ENCODE results near the gene MSL2.
"Not testable (repeated sequence)": the region's sequence is repeated elsewhere in the genome, so short reads cannot be mapped to it uniquely, and the experiment has no call there.

The MSL2 gene

DNA sequence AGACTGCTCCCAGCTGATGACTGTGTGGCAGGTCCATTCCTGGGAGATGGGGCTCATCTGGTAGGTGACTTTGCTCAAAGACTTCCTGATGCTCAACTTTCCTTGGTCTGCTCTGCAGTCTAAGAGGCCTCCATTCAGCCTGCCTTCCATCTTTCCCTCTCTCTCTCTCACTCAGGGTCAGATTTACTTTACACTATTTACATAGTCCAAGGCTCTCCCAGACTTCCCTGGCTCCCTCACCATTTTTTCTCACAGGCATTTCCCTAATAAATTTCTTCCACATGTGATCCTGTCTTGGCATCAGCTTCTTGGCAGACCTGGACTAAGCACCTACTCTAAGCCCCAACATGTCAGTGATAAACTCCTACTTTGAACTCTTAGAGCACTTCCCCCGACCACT is 41.0 kb upstream of the MSL2 start:
- no peak overlapping the region for H3K4me3 ChIP-seq (IDR thresholded peaks at IDR 0.05; ENCODE audit: insufficient read depth, low read depth, low read length)
- H3K36me3 ChIP-seq (ENCODE audit: insufficient read depth) = no peaks in the 10 kb centered on the region
- H3K9ac ChIP-seq = no peak overlapping the region
- H4K20me1 ChIP-seq (ENCODE audit: insufficient read depth) = no peaks in the 10 kb centered on the region
- H2AFZ ChIP-seq (ENCODE audit: low read depth) = no peak overlapping the region
- no peaks in the 10 kb centered on the region for H3K27me3 ChIP-seq (ENCODE audit: insufficient read depth, low read depth)
- H3K27ac ChIP-seq = no peak overlapping the region
- TF ChIP-seq, protein P1, sequence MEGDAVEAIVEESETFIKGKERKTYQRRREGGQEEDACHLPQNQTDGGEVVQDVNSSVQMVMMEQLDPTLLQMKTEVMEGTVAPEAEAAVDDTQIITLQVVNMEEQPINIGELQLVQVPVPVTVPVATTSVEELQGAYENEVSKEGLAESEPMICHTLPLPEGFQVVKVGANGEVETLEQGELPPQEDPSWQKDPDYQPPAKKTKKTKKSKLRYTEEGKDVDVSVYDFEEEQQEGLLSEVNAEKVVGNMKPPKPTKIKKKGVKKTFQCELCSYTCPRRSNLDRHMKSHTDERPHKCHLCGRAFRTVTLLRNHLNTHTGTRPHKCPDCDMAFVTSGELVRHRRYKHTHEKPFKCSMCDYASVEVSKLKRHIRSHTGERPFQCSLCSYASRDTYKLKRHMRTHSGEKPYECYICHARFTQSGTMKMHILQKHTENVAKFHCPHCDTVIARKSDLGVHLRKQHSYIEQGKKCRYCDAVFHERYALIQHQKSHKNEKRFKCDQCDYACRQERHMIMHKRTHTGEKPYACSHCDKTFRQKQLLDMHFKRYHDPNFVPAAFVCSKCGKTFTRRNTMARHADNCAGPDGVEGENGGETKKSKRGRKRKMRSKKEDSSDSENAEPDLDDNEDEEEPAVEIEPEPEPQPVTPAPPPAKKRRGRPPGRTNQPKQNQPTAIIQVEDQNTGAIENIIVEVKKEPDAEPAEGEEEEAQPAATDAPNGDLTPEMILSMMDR (conservative IDR thresholded peaks at IDR 0.05; ENCODE audit: low read depth, low read length) = no peak
- H3K4me1 ChIP-seq (ENCODE audit: low read depth, poor library complexity, severe bottlenecking) = no peaks in the 10 kb centered on the region
- no peaks in the 10 kb centered on the region for H3K79me2 ChIP-seq (ENCODE audit: insufficient read depth, low read depth)
- H3K4me2 ChIP-seq = no peak overlapping the region

DNA sequence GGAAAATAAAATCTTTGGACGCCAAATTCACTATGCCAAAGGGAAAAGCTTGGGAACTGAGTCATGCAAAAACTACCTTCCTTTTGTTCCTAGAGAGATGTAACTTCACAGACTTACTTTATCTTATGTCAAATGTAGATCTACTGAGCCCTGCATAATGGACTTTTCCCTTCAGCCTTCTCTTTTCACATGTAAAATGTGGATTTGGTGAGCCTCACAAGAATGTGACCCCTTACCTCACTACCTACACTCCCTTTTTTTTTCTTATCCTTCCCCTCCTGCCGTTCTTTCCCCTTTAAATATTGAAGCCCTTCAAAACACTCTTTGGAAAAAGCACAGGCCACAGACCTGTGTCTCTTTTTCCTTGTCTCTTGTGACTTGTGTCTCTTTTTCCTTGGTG is 40.0 kb upstream of the MSL2 start:
- Histone ChIP-seq H3K9ac (no peak overlapping the region), H3K27ac (no peak overlapping the region), H3K27me3 (ENCODE audit: insufficient read depth, low read depth) (no peaks in the 10 kb centered on the region), H3K4me1 (ENCODE audit: low read depth, poor library complexity, severe bottlenecking) (no peaks in the 10 kb centered on the region), H3K79me2 (ENCODE audit: insufficient read depth, low read depth) (no peaks in the 10 kb centered on the region), H3K36me3 (ENCODE audit: insufficient read depth) (no peaks in the 10 kb centered on the region), H4K20me1 (ENCODE audit: insufficient read depth) (no peaks in the 10 kb centered on the region), H2AFZ (ENCODE audit: low read depth) (no peak overlapping the region), H3K4me2 (no peak overlapping the region), H3K4me3 (IDR thresholded peaks at IDR 0.05; ENCODE audit: insufficient read depth, low read depth, low read length) (no peak overlapping the region)
- TF ChIP-seq, protein P1 (conservative IDR thresholded peaks at IDR 0.05; ENCODE audit: low read depth, low read length) = no peak

DNA sequence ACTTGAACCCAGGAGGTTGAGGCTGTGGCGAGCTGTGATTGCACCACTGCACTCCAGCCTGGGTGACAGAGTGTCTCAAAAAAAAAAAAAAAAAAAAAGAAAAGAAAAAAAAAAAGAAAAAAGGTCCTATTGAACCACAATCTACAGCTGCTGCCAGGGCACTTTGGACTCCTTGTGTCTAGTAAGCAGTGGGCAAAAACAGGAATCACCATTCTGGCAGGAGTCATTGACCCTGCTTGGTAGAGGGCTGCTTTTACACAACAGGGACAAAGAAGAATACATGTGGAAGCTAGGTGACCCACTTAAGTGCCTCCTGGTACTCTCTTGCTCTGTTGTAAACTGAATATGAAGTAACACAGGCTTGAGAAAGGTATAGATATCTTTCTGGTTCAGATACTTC is 39.4 kb upstream of the MSL2 start:
- Histone ChIP-seq H2AFZ (ENCODE audit: low read depth) (no peak overlapping the region), H3K9ac (no peak overlapping the region), H4K20me1 (ENCODE audit: insufficient read depth) (no peaks in the 10 kb centered on the region), H3K4me2 (no peak overlapping the region), H3K79me2 (ENCODE audit: insufficient read depth, low read depth) (no peaks in the 10 kb centered on the region), H3K4me1 (ENCODE audit: low read depth, poor library complexity, severe bottlenecking) (no peaks in the 10 kb centered on the region), H3K36me3 (ENCODE audit: insufficient read depth) (no peaks in the 10 kb centered on the region), H3K27ac (no peak overlapping the region), H3K4me3 (IDR thresholded peaks at IDR 0.05; ENCODE audit: insufficient read depth, low read depth, low read length) (no peak overlapping the region), H3K27me3 (ENCODE audit: insufficient read depth, low read depth) (no peaks in the 10 kb centered on the region)
- TF ChIP-seq, protein P1 (conservative IDR thresholded peaks at IDR 0.05; ENCODE audit: low read depth, low read length) = no peak

DNA sequence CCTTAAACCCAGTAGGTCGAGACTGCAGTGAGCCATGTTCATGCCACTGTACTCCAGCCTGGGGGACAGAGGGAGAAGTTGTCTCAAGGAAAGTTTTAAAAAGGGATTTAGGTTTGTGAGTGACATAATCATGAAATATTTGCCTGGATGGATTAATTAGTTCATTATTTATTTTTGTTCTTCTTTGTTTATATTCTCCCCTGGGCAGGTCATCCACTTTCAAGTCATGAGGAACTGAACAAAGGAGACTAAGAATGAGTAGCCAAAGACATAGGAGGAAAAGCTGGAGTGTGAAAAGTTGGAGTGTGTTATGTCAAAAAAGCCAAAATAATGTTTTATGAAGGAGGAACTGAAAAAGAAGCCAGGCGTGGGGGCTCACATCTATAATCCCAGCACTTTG is 36.3 kb upstream of the MSL2 start:
- Histone ChIP-seq H3K9ac (no peak overlapping the region), H3K27ac (no peak overlapping the region), H3K4me3 (IDR thresholded peaks at IDR 0.05; ENCODE audit: insufficient read depth, low read depth, low read length) (no peak overlapping the region), H2AFZ (ENCODE audit: low read depth) (no peak overlapping the region), H4K20me1 (ENCODE audit: insufficient read depth) (no peaks in the 10 kb centered on the region), H3K4me2 (no peak overlapping the region), H3K27me3 (ENCODE audit: insufficient read depth, low read depth) (no peaks in the 10 kb centered on the region), H3K4me1 (ENCODE audit: low read depth, poor library complexity, severe bottlenecking) (no peaks in the 10 kb centered on the region), H3K79me2 (ENCODE audit: insufficient read depth, low read depth) (no peaks in the 10 kb centered on the region), H3K36me3 (ENCODE audit: insufficient read depth) (no peaks in the 10 kb centered on the region)
- TF ChIP-seq, protein P1 (conservative IDR thresholded peaks at IDR 0.05; ENCODE audit: low read depth, low read length) = no peak

DNA sequence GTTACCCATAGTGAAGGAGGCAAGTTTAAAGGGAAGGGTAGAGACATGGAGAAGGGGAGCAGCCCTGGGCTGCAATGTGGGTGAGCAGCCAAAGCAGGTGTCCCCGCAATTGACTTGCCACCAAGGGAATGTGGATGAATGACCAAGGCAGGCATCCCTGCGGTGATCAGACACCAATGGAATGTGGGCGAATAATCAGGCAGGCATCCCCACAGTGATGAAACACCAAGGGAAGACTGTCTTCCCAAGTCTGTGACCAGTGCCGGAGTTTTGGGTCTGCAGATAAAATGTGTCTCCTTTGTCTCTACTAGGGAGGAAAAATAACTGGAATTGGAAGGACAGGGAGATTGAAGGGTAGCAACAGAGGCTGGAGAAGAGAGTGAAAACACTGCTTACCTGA is 26.6 kb upstream of the MSL2 start:
- H3K9ac ChIP-seq; H3K4me3 ChIP-seq (IDR thresholded peaks at IDR 0.05; ENCODE audit: insufficient read depth, low read depth, low read length); H3K4me2 ChIP-seq; H3K27ac ChIP-seq; H3K27me3 ChIP-seq (ENCODE audit: insufficient read depth, low read depth); H2AFZ ChIP-seq (ENCODE audit: low read depth); H3K4me1 ChIP-seq (ENCODE audit: low read depth, poor library complexity, severe bottlenecking); H3K79me2 ChIP-seq (ENCODE audit: insufficient read depth, low read depth); H4K20me1 ChIP-seq (ENCODE audit: insufficient read depth); H3K36me3 ChIP-seq (ENCODE audit: insufficient read depth): not testable (repeated sequence)
